Measurements from ENCODE around the gene DRAXIN. TPM values are rescaled to one million over a fixed set of nuclear protein-coding genes. Genes with fewer than 3 reads are reported as not detected.

The DRAXIN gene
- total RNA-seq, 1 donor from 2014 or later: 0.24 TPM

DNA sequence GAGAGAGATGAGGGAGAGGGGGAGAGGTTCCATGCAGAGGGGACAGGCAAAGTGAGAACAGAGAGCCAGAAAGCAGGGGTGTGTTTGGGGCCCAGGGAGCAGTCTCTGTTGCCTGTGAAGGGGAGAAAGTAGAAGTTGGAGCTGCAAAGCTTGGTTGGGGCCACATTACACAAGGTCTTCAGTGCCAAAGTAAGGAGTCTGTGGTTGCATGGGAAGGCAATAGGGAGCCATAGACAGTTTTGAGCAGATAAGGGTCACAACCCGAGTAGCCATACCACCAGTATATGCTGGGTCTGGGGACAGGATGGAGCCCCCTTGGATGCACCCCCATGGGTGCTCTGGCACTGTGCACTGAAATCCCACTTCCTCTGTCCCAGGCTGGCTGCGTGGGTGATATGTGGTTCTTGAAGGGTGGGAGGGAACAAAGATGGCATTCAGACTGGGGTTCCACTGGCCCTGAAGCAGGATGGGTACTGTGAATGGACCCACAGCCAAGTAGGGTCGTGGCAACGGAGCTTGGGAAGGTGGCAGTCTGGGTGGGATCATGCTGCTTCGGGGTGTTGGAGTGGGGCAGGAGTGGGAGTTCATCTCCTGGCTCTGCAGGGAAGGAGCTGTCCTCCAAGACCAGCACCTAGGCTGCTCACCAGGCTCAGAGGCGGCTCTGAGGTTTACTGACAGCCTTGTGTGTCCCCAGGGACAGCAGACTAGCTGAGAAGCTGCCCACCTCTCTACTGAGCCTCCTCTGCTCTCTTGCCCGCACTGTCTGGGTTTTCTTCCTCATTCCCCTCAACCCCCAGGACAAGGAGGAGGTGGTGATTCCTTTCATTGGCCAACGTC, 12.1 kb downstream of the DRAXIN start:
- ATAC-seq (no peak), DNase-seq (no peak)
- Histone ChIP-seq H3K9me3 (no peaks in the 10 kb centered on the region), H3K4me1 (no peaks in the 10 kb centered on the region), H3K36me3 (no peaks in the 10 kb centered on the region), H3K4me3 (no peak overlapping the region), H3K27ac (no peak overlapping the region), H3K27me3 (ENCODE audit: low read depth) (peaks cover 32% of the 10 kb centered on the region)
- TF ChIP-seq, protein P1, sequence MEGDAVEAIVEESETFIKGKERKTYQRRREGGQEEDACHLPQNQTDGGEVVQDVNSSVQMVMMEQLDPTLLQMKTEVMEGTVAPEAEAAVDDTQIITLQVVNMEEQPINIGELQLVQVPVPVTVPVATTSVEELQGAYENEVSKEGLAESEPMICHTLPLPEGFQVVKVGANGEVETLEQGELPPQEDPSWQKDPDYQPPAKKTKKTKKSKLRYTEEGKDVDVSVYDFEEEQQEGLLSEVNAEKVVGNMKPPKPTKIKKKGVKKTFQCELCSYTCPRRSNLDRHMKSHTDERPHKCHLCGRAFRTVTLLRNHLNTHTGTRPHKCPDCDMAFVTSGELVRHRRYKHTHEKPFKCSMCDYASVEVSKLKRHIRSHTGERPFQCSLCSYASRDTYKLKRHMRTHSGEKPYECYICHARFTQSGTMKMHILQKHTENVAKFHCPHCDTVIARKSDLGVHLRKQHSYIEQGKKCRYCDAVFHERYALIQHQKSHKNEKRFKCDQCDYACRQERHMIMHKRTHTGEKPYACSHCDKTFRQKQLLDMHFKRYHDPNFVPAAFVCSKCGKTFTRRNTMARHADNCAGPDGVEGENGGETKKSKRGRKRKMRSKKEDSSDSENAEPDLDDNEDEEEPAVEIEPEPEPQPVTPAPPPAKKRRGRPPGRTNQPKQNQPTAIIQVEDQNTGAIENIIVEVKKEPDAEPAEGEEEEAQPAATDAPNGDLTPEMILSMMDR (IDR thresholded peaks at IDR 0.05): no peak
- intact Hi-C loops (cut with DNase I): no loop called here

DNA sequence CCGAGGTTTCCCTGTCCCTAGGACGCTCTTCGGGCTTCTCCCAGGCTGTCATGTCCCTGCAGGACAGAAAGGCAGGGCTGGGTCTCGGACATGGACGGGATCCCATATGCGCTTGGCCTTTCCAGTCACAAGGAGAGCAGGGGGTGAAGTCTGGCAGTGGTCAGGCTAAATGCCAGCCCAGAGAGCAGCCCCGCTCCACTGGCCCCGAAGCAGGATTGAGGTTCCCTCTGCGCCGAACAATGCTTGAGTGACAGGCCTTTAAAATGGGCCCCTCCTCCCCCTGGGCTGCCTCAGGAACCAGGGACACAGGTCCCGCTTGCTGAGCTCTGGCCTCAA, 12.7 kb downstream of the DRAXIN start:
- H3K4me1 ChIP-seq: no peaks in the 10 kb centered on the region
- H3K27me3 ChIP-seq (ENCODE audit: low read depth): peaks cover 36% of the 10 kb centered on the region
- TF ChIP-seq, protein P1 (IDR thresholded peaks at IDR 0.05): no peak
- intact Hi-C loops (cut with DNase I): no loop called here
- no peak overlapping the region for H3K4me3 ChIP-seq
- H3K27ac ChIP-seq: no peak overlapping the region
- ATAC-seq (no peak), DNase-seq (no peak)
- no peaks in the 10 kb centered on the region for H3K36me3 ChIP-seq
- H3K9me3 ChIP-seq: no peaks in the 10 kb centered on the region

DNA sequence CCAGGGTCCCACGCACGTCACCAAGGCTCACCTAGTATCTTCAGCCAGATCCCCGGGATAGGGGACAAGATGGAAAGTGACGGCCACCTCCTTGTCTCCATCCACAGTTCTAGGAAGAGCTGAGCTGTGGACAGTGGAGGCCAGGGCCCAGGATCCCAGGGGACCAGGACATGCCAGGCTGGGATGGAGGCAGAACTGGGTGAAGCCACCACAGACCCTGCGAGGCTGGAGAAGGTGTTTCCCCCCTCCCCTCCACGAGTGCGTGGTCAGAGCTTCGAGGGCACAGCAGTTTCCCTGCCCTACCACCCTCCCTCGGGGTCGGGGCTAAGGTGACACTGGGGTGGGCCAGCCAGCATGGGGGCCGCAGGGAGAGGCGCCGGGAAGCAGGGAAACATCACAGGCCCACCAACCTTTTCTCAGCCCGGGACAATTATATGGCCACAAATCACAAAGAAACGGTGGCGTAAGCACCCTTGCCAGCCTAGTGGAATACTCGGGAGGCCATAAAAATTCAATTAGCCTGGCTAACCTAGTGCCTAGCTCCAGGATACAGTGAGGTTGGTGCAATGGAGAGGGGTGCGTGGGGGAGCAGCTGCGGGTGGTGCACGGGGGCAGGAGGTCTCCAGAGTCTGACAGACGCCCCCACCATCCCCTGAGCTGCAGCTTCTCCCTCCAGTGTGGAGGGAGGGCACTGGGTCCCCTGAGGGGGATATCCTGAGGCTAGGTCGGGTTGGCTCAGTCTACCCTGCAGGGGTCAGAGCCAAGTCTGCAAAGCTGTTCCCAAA, 13.4 kb downstream of the DRAXIN start:
- no peak overlapping the region for H3K4me3 ChIP-seq
- H3K9me3 ChIP-seq: no peaks in the 10 kb centered on the region
- H3K36me3 ChIP-seq: no peaks in the 10 kb centered on the region
- ATAC-seq (no peak), DNase-seq (no peak)
- intact Hi-C loops (cut with DNase I): no loop called here
- H3K27ac ChIP-seq: no peak overlapping the region
- no peaks in the 10 kb centered on the region for H3K4me1 ChIP-seq
- peaks cover 39% of the 10 kb centered on the region for H3K27me3 ChIP-seq (ENCODE audit: low read depth)
- TF ChIP-seq, protein P1 (IDR thresholded peaks at IDR 0.05): no peak

DNA sequence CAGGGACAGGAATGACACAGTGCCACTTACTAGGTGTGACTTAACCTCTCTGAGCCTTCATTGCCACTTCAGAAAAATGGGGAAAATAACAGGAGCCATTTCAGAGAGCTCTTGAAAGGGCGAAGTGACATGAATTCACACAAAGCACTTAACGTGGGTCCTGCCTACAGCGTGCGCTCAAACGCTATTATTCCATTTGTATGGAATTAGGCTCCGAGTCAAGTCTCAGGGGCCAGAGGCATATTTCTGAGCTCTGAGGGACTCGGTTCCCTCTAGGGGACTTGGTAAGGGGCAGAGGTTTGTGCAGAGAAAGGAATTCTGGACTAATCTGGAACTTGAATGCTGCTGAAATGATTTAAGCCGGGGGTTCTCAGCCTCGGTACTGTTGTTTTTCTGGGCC, 14.1 kb downstream of the DRAXIN start:
- H3K9me3 ChIP-seq: no peaks in the 10 kb centered on the region
- intact Hi-C loops (cut with DNase I): no loop called here
- DNase-seq (no peak), ATAC-seq (no peak)
- no peak overlapping the region for H3K4me3 ChIP-seq
- no peak overlapping the region for H3K27ac ChIP-seq
- H3K4me1 ChIP-seq: no peaks in the 10 kb centered on the region
- TF ChIP-seq, protein P1 (IDR thresholded peaks at IDR 0.05): no peak
- no peaks in the 10 kb centered on the region for H3K36me3 ChIP-seq
- peaks cover 32% of the 10 kb centered on the region for H3K27me3 ChIP-seq (ENCODE audit: low read depth)

DNA sequence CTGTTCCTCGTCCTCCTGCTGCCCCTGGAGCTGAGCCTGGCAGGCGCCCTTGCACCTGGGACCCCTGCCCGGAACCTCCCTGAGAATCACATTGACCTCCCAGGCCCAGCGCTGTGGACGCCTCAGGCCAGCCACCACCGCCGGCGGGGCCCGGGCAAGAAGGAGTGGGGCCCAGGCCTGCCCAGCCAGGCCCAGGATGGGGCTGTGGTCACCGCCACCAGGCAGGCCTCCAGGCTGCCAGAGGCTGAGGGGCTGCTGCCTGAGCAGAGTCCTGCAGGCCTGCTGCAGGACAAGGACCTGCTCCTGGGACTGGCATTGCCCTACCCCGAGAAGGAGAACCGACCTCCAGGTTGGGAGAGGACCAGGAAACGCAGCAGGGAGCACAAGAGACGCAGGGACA, 14.8 kb downstream of the DRAXIN start:
- H3K4me3 ChIP-seq: no peak overlapping the region
- TF ChIP-seq, protein P1 (IDR thresholded peaks at IDR 0.05): no peak
- no peaks in the 10 kb centered on the region for H3K9me3 ChIP-seq
- no peak for ATAC-seq
- DNase-seq: no peak
- intact Hi-C loops (cut with DNase I): no loop called here
- H3K27ac ChIP-seq: no peak overlapping the region
- H3K36me3 ChIP-seq: no peaks in the 10 kb centered on the region
- H3K4me1 ChIP-seq: no peaks in the 10 kb centered on the region
- peaks cover 28% of the 10 kb centered on the region for H3K27me3 ChIP-seq (ENCODE audit: low read depth)
